Loucy (cell line): Measurements from ENCODE around the gene ANKDD1B.

Source experiments
- H2AFZ ChIP-seq: fragments of 200-600 bp; sonication (generic); 2 replicates; pipeline ENCODE4 v1.6.0; 2016; ENCODE audit warnings: antibody characterized with exemption, mild to moderate bottlenecking, low read length, moderate library complexity
- H3F3A ChIP-seq: fragments of 200-600 bp; 2 replicates; pipeline ENCODE4 v1.6.0; 2016; ENCODE audit warnings: antibody characterized with exemption, low read depth, mild to moderate bottlenecking
- H3K27me3 ChIP-seq: fragments of 200-600 bp; sonication (generic); 2 replicates; pipeline ENCODE4 v1.6.1; 2014; ENCODE audit warnings: low read length, mild to moderate bottlenecking; ENCODE audit not compliant: insufficient read depth, poor library complexity, severe bottlenecking
- H3K36me3 ChIP-seq: fragments of 200-600 bp; sonication (generic); 2 replicates; pipeline ENCODE4 v1.6.1; 2016; ENCODE audit warnings: low read length; ENCODE audit not compliant: insufficient read depth
- H3K4me1 ChIP-seq: fragments of 200-600 bp; sonication (generic); 2 replicates; pipeline ENCODE4 v1.5.1; 2014; ENCODE audit warnings: low read length, mild to moderate bottlenecking; ENCODE audit not compliant: insufficient read depth, poor library complexity, severe bottlenecking
- H3K4me2 ChIP-seq: fragments of 200-600 bp; sonication (generic); 2 replicates; pipeline ENCODE4 v1.6.0; 2014; ENCODE audit warnings: antibody characterized with exemption, low read length, low read depth, mild to moderate bottlenecking; ENCODE audit not compliant: poor library complexity, severe bottlenecking
- H3K4me3 ChIP-seq: fragments of 200-600 bp; sonication (generic); 2 replicates; pipeline ENCODE4 v1.5.1; 2014; ENCODE audit warnings: low read length, mild to moderate bottlenecking, mixed read lengths; ENCODE audit not compliant: poor library complexity, severe bottlenecking
- H3K79me2 ChIP-seq: fragments of 200-600 bp; sonication (generic); 2 replicates; pipeline ENCODE4 v1.6.1; 2014; ENCODE audit warnings: low read length; ENCODE audit not compliant: insufficient read depth
- H3K9ac ChIP-seq: fragments of 200-600 bp; sonication (generic); 2 replicates; pipeline ENCODE4 v1.6.0; 2014; ENCODE audit warnings: mild to moderate bottlenecking, low read depth, low read length, moderate library complexity; ENCODE audit not compliant: poor library complexity, severe bottlenecking
- H3K9me2 ChIP-seq: fragments of 200-600 bp; sonication (generic); replicated peaks from 2 replicates; pipeline ENCODE4 v1.6.1; 2016; ENCODE audit warnings: low read depth, low read length, mixed read lengths
- H3K9me3 ChIP-seq: fragments of 200-600 bp; sonication (generic); 2 replicates; pipeline ENCODE4 v1.6.1; 2014; ENCODE audit warnings: mild to moderate bottlenecking, antibody characterized with exemption, low read length, low read depth; ENCODE audit not compliant: insufficient read depth
- H4K20me1 ChIP-seq: fragments of 200-600 bp; sonication (generic); 2 replicates; pipeline ENCODE4 v1.6.0; 2014; ENCODE audit warnings: antibody characterized with exemption, low read length, mild to moderate bottlenecking; ENCODE audit not compliant: insufficient read depth, poor library complexity, severe bottlenecking
- CTCF ChIP-seq: fragments of 200-600 bp; sonication (generic); conservative IDR thresholded peaks from 2 replicates; pipeline ENCODE4 v1.5.1; 2014; ENCODE audit warnings: mild to moderate bottlenecking, antibody characterized with exemption, low read length
- EZH2phosphoT487 ChIP-seq: fragments of 200-600 bp; IDR thresholded peaks from 2 replicates; pipeline ENCODE4 v1.6.1; 2018; ENCODE audit warnings: antibody characterized with exemption, mild to moderate bottlenecking, moderate library complexity, borderline replicate concordance

Gene ANKDD1B

GRCh38 chr5:75662061-75662460 is 50.8 kb downstream of the ANKDD1B start:
- no peaks in the 10 kb centered on the region for H3K36me3 ChIP-seq

GRCh38 chr5:75663579-75664284 is 52.5 kb downstream of the ANKDD1B start:
- Histone ChIP-seq H3K36me3 (no peaks in the 10 kb centered on the region), H3K27me3 (no peaks in the 10 kb centered on the region), H4K20me1 (no peaks in the 10 kb centered on the region), H3K79me2 (no peaks in the 10 kb centered on the region), H3K9ac (no peak overlapping the region), H3K9me3 (no peaks in the 10 kb centered on the region), H3K9me2 (no peaks in the 10 kb centered on the region), H3F3A (peaks cover 7% of the 10 kb centered on the region; the same call in 1 of the 2 replicates), H3K4me1 (peaks cover 24% of the 10 kb centered on the region), H3K4me3 (no peak overlapping the region), H3K4me2 (no peak overlapping the region), H2AFZ (no peak overlapping the region; the same call in 1 of the 2 replicates)
- TF ChIP-seq CTCF: no peak
- TF ChIP-seq EZH2phosphoT487: no peak

More at GRCh38 chr5:75662061-75662460, 50.8 kb downstream of the ANKDD1B start:
- no peaks in the 10 kb centered on the region for H3K27me3 ChIP-seq
- H2AFZ ChIP-seq: no peak overlapping the region
- H3K9me3 ChIP-seq: no peaks in the 10 kb centered on the region
- no peak for TF ChIP-seq EZH2phosphoT487
- no peak for TF ChIP-seq CTCF
- H3K9ac ChIP-seq: no peak overlapping the region
- no peaks in the 10 kb centered on the region for H3K79me2 ChIP-seq
- no peak overlapping the region for H3K4me2 ChIP-seq
- H3K9me2 ChIP-seq: no peaks in the 10 kb centered on the region
- H3K4me1 ChIP-seq: peaks cover 7% of the 10 kb centered on the region
- no peaks in the 10 kb centered on the region for H4K20me1 ChIP-seq
- no peak overlapping the region for H3K4me3 ChIP-seq
- H3F3A ChIP-seq: no peaks in the 10 kb centered on the region

GRCh38 chr5:75664979-75665378 is 53.7 kb downstream of the ANKDD1B start:
- TF ChIP-seq EZH2phosphoT487 (no peak), CTCF (no peak)

More at GRCh38 chr5:75664979-75665378, 53.7 kb downstream of the ANKDD1B start:
- no peak overlapping the region for H3K4me2 ChIP-seq
- no peak overlapping the region for H3K4me3 ChIP-seq
- H3K9me3 ChIP-seq: no peaks in the 10 kb centered on the region
- no peak overlapping the region for H2AFZ ChIP-seq
- H4K20me1 ChIP-seq: no peaks in the 10 kb centered on the region
- H3F3A ChIP-seq: peaks cover 8% of the 10 kb centered on the region; the same call in 1 of the 2 replicates
- no peaks in the 10 kb centered on the region for H3K27me3 ChIP-seq
- H3K9ac ChIP-seq: no peak overlapping the region
- H3K36me3 ChIP-seq: no peaks in the 10 kb centered on the region
- H3K9me2 ChIP-seq: no peaks in the 10 kb centered on the region
- H3K4me1 ChIP-seq: peaks cover 33% of the 10 kb centered on the region
- no peaks in the 10 kb centered on the region for H3K79me2 ChIP-seq
